DMS53 treated with DMSO at 0.1 percent for 48 hours (cell line): ENCODE data around the gene TSACC.
"Not testable (repeated sequence)": the region's sequence is repeated elsewhere in the genome, so short reads cannot be mapped to it uniquely, and the experiment has no call there.

ENCODE experiments used
- DNase-seq: peaks from one replicate; lab custom pipeline; 2025; ENCODE audit not compliant: unreplicated experiment; lab: John Stamatoyannopoulos, UW

TSACC gene

GRCh38 chr1:156338180-156338976, at the start of gene TSACC, which contains the start of gene CCT3:
TSS of gene TSACC (plus strand) at chr1:156338526. CDS start at chr1:156339758, 1,232 bp downstream.
TSS of gene CCT3 (minus strand) at chr1:156338292. CDS start at chr1:156338184, 108 bp downstream.
- DNase-seq: peak; percentile 98

- no peak for DNase-seq
Measured at GRCh38 chr1:156289857-156290256, 48.5 kb upstream of the TSACC start.

GRCh38 chr1:156291226-156292061, 46.9 kb upstream of the TSACC start:
- DNase-seq: peak; percentile 77

- no peak for DNase-seq
Measured at GRCh38 chr1:156293098-156293434, 45.3 kb upstream of the TSACC start.

GRCh38 chr1:156293895-156294294, 44.4 kb upstream of the TSACC start:
- no peak for DNase-seq

- peak; percentile 50 for DNase-seq
Measured at GRCh38 chr1:156295391-156295947, 42.9 kb upstream of the TSACC start, which contains the start of gene GLMP. TSS of gene GLMP (minus strand) at chr1:156295679. CDS start at chr1:156295645, 34 bp downstream.

- no peak for DNase-seq
Measured at GRCh38 chr1:156298852-156299357, 39.4 kb upstream of the TSACC start, which contains the start of gene VHLL. TSS of gene VHLL (minus strand) at chr1:156299307. CDS start at chr1:156299189, 118 bp downstream.

- no peak for DNase-seq
Measured at GRCh38 chr1:156303241-156303640, 35.1 kb upstream of the TSACC start.

GRCh38 chr1:156305215-156305614, 33.1 kb upstream of the TSACC start:
- DNase-seq: no peak

GRCh38 chr1:156308078-156308477, 30.2 kb upstream of the TSACC start:
- no peak for DNase-seq

- no peak for DNase-seq
Measured at GRCh38 chr1:156310962-156311361, 27.4 kb upstream of the TSACC start.

- no peak for DNase-seq
Measured at GRCh38 chr1:156316909-156317308, 21.4 kb upstream of the TSACC start.

GRCh38 chr1:156319664-156320063, 18.7 kb upstream of the TSACC start:
- DNase-seq: no peak

GRCh38 chr1:156320560-156320959, 17.8 kb upstream of the TSACC start:
- peak; percentile 20 for DNase-seq

GRCh38 chr1:156323179-156323578, 15.1 kb upstream of the TSACC start:
- not testable (repeated sequence) for DNase-seq

GRCh38 chr1:156336242-156336641, 2.1 kb upstream of the TSACC start:
- no peak for DNase-seq

- no peak for DNase-seq
Measured at GRCh38 chr1:156337052-156337887, 1.1 kb upstream of the TSACC start.

GRCh38 chr1:156337888-156338179, 492 bp upstream of the TSACC start:
- DNase-seq: no peak

GRCh38 chr1:156342166-156342955, 4.0 kb downstream of the TSACC start:
- DNase-seq: no peak

- no peak for DNase-seq
Measured at GRCh38 chr1:156344409-156344808, 6.1 kb downstream of the TSACC start.
